ENCODE results near the gene LMNTD2.

DNA sequence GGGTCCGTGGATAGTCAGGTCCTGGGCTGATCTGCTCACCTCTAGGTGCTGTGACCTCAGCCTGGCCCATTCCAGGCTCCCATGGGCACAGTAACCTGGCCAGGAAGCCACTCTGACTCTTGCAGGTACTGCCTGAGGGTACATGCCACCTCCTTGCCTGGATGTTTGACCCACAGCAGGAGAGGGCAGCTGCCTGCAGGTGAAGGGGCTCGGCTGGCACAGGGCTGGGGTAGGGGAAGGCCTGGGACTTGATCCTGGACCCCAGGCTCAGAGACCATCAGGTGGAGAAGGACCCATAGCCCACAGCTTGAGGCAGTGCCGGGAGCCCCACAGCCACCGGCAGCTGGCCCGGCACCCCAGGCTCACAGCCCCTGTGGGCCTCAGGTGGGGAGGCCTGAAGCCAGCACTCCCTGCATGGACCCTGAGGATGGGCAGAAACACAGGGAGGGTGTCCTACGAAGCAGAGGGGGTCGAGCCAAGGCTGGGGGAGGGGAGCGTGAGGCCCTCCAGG, 20.5 kb downstream of the LMNTD2 start:
- TF ChIP-seq, protein P1, sequence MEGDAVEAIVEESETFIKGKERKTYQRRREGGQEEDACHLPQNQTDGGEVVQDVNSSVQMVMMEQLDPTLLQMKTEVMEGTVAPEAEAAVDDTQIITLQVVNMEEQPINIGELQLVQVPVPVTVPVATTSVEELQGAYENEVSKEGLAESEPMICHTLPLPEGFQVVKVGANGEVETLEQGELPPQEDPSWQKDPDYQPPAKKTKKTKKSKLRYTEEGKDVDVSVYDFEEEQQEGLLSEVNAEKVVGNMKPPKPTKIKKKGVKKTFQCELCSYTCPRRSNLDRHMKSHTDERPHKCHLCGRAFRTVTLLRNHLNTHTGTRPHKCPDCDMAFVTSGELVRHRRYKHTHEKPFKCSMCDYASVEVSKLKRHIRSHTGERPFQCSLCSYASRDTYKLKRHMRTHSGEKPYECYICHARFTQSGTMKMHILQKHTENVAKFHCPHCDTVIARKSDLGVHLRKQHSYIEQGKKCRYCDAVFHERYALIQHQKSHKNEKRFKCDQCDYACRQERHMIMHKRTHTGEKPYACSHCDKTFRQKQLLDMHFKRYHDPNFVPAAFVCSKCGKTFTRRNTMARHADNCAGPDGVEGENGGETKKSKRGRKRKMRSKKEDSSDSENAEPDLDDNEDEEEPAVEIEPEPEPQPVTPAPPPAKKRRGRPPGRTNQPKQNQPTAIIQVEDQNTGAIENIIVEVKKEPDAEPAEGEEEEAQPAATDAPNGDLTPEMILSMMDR (IDR thresholded peaks at IDR 0.05; ENCODE audit: poor library complexity, severe bottlenecking): no peak
- TF ChIP-seq EP300 (conservative IDR thresholded peaks at IDR 0.05; ENCODE audit: poor library complexity, severe bottlenecking): no peak
- TF ChIP-seq EZH2 (IDR thresholded peaks at IDR 0.05; ENCODE audit: borderline replicate concordance, insufficient read depth, low read length, poor library complexity, severe bottlenecking): no peak
- TF ChIP-seq, protein P2, sequence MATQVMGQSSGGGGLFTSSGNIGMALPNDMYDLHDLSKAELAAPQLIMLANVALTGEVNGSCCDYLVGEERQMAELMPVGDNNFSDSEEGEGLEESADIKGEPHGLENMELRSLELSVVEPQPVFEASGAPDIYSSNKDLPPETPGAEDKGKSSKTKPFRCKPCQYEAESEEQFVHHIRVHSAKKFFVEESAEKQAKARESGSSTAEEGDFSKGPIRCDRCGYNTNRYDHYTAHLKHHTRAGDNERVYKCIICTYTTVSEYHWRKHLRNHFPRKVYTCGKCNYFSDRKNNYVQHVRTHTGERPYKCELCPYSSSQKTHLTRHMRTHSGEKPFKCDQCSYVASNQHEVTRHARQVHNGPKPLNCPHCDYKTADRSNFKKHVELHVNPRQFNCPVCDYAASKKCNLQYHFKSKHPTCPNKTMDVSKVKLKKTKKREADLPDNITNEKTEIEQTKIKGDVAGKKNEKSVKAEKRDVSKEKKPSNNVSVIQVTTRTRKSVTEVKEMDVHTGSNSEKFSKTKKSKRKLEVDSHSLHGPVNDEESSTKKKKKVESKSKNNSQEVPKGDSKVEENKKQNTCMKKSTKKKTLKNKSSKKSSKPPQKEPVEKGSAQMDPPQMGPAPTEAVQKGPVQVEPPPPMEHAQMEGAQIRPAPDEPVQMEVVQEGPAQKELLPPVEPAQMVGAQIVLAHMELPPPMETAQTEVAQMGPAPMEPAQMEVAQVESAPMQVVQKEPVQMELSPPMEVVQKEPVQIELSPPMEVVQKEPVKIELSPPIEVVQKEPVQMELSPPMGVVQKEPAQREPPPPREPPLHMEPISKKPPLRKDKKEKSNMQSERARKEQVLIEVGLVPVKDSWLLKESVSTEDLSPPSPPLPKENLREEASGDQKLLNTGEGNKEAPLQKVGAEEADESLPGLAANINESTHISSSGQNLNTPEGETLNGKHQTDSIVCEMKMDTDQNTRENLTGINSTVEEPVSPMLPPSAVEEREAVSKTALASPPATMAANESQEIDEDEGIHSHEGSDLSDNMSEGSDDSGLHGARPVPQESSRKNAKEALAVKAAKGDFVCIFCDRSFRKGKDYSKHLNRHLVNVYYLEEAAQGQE (IDR thresholded peaks at IDR 0.05; ENCODE audit: borderline replicate concordance): no peak
- TF ChIP-seq SMC3 (conservative IDR thresholded peaks at IDR 0.05; ENCODE audit: poor library complexity): no peak
- TF ChIP-seq POLR2AphosphoS5 (IDR thresholded peaks at IDR 0.05): no peak
- no peak for TF ChIP-seq RAD21 (conservative IDR thresholded peaks at IDR 0.05)
- TF ChIP-seq TAF1 (IDR thresholded peaks at IDR 0.05; ENCODE audit: low read depth): no peak
- TF ChIP-seq MXI1 (conservative IDR thresholded peaks at IDR 0.05; ENCODE audit: poor library complexity, severe bottlenecking): no peak
